NCI-H2081 (cell line): ENCODE data around the gene SLITRK5.

Experiments
- DNase-seq, 2 experiments: peaks; one replicate each; lab custom pipeline; 2025; lab: John Stamatoyannopoulos, UW

Gene SLITRK5

DNA sequence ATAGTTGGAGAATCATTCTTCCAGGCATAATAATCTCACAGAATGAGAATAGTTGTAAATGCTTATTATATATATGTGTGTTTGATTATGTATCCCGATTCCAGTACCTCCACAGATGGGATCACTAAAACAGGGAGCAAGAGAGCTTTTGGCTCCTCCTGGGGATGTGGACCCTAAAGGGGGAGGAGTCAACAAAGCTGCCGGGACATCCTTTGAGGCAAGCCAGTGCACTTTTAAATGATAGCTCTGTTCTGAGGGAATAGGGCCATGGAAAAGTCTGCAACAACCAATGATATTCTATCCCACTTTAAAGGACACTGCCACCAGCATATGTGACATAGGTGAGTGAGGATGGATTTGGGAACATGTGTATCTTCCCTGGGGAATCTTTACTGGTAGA, 40.8 kb downstream of the SLITRK5 start:
- no peak for DNase-seq
